H1 (cell line): Measurements from ENCODE around the gene ATP11A. TPM values are rescaled to one million over a fixed set of nuclear protein-coding genes. Genes with fewer than 3 reads are reported as not detected.

Experiments used
- CTCF ChIA-PET: fragments of 300-600 bp; sonication (Branson Sonifier 250); formaldehyde crosslinking; loops from one replicate; lab custom pipeline; 2021; ENCODE audit not compliant: partially characterized antibody; lab: Charles Lee
- POLR2A ChIA-PET: fragments of 300-600 bp; sonication (Branson Sonifier 250); formaldehyde crosslinking; loops from one replicate; lab custom pipeline; 2021; ENCODE audit warnings: inconsistent platforms; ENCODE audit not compliant: partially characterized antibody; lab: Charles Lee
- DNase-seq, 2 experiments: peaks; one replicate each; pipeline versions ENCODE4 v3.0.0 to v3.0.0-alpha.2; 2010 to 2022; ENCODE audit warnings: low spot score in 2 of 2, low read depth in 1 of 2, mixed read lengths in 1 of 2
- FAIRE-seq: peaks from 2 replicates; lab custom pipeline; 2011; peaks lifted over from hg19 to GRCh38; lab: Jason Lieb, UNC
- H2AFZ ChIP-seq: 2 replicates; pipeline ENCODE4 v1.8.1; 2012; ENCODE audit warnings: low read length, inconsistent platforms
- H2AK5ac ChIP-seq: 2 replicates; pipeline ENCODE4 v1.6.1; 2013; ENCODE audit warnings: low read depth, low read length
- H2BK120ac ChIP-seq: replicated peaks from 2 replicates; pipeline ENCODE3; 2013; ENCODE audit warnings: low read depth, low read length, inconsistent platforms
- H2BK12ac ChIP-seq: 2 replicates; pipeline ENCODE4 v1.6.1; 2013; ENCODE audit warnings: low read depth, low read length
- H2BK15ac ChIP-seq: 2 replicates; pipeline ENCODE4 v1.6.1; 2013; ENCODE audit warnings: low read length
- H2BK20ac ChIP-seq: 2 replicates; pipeline ENCODE4 v1.6.1; 2013; ENCODE audit warnings: low read length
- H2BK5ac ChIP-seq: 2 replicates; pipeline ENCODE4 v1.6.1; 2013; ENCODE audit warnings: low read depth, low read length
- H3K14ac ChIP-seq: 2 replicates; pipeline ENCODE4 v1.6.1; 2013; ENCODE audit warnings: inconsistent platforms; ENCODE audit not compliant: insufficient read length
- H3K18ac ChIP-seq: 2 replicates; pipeline ENCODE4 v1.6.1; 2013; ENCODE audit warnings: low read length; ENCODE audit errors: extremely low read depth
- H3K23ac ChIP-seq: 2 replicates; pipeline ENCODE4 v1.6.1; 2013; ENCODE audit warnings: inconsistent platforms; ENCODE audit not compliant: insufficient read length
- H3K23me2 ChIP-seq: 2 replicates; pipeline ENCODE4 v1.6.1; 2013; ENCODE audit warnings: low read depth, low read length
- H3K27ac ChIP-seq: 2 replicates; pipeline ENCODE4 v1.6.1; 2011; ENCODE audit warnings: low read depth, low read length, inconsistent platforms
- H3K27me3 ChIP-seq, 4 experiments: replicated peaks in 1 of 4; 1 replicate in 1 of 4; 2 replicates in 3 of 4; pipeline versions ENCODE4 v1.6.1 to v1.8.1; 2011 to 2013; ENCODE audit warnings: low read length in 3 of 4, mild to moderate bottlenecking in 3 of 4, inconsistent platforms in 2 of 4, mixed read lengths in 2 of 4, moderate library complexity in 1 of 4; ENCODE audit not compliant: control insufficient read depth in 3 of 4, insufficient read depth in 3 of 4; ENCODE audit errors: extremely low read depth in 1 of 4
- H3K36me3 ChIP-seq, 4 experiments: 2 replicates each; pipeline versions ENCODE4 v1.6.1 to v1.8.1; 2011 to 2013; ENCODE audit warnings: mild to moderate bottlenecking in 4 of 4, low read length in 3 of 4, moderate library complexity in 2 of 4, control low read depth in 1 of 4, inconsistent platforms in 1 of 4; ENCODE audit not compliant: insufficient read depth in 4 of 4, control insufficient read depth in 2 of 4
- H3K4ac ChIP-seq: replicated peaks from 2 replicates; pipeline ENCODE3; 2013; ENCODE audit warnings: low read length, low read depth, mixed read lengths, inconsistent platforms; ENCODE audit not compliant: insufficient read length
- H3K4me1 ChIP-seq, 4 experiments: replicated peaks in 1 of 4; 1 replicate in 1 of 4; 2 replicates in 3 of 4; pipeline versions ENCODE4 v1.6.1 to v1.8.1; 2011 to 2013; ENCODE audit warnings: low read length in 3 of 4, inconsistent platforms in 2 of 4, mixed read lengths in 1 of 4; ENCODE audit not compliant: insufficient read depth in 4 of 4, control insufficient read depth in 3 of 4
- H3K4me2 ChIP-seq, 2 experiments: 2 replicates each; pipeline versions ENCODE4 v1.6.1 to v1.8.1; 2011 to 2013; ENCODE audit warnings: low read depth in 2 of 2, low read length in 2 of 2, control low read depth in 1 of 2, inconsistent platforms in 1 of 2, mild to moderate bottlenecking in 1 of 2; ENCODE audit not compliant: insufficient read depth in 1 of 2
- H3K4me3 ChIP-seq, 4 experiments: fragments of 200-600, 300-600 bp in 1 of 4; sonication (generic), shearing (Covaris generic), sonication (Bioruptor Twin) in 1 of 4; 2 replicates each; pipeline versions ENCODE4 v1.5.1 to v1.8.1; 2011 to 2016; ENCODE audit warnings: low read length in 4 of 4, low read depth in 3 of 4, control low read depth in 2 of 4, inconsistent platforms in 2 of 4, mild to moderate bottlenecking in 2 of 4, mixed read lengths in 1 of 4, moderate library complexity in 1 of 4; ENCODE audit not compliant: insufficient read depth in 2 of 4; ENCODE audit errors: extremely low read depth in 1 of 4
- H3K56ac ChIP-seq: replicated peaks from 2 replicates; pipeline ENCODE3; 2013; ENCODE audit warnings: low read depth, mild to moderate bottlenecking, mixed read lengths, low read length, inconsistent platforms; ENCODE audit not compliant: insufficient read length
- H3K79me1 ChIP-seq: 2 replicates; pipeline ENCODE4 v1.6.1; 2013; ENCODE audit warnings: low read depth, low read length, control low read depth
- H3K79me2 ChIP-seq, 2 experiments: 2 replicates each; pipeline versions ENCODE4 v1.6.1 to v1.8.1; 2012 to 2013; ENCODE audit warnings: low read length in 2 of 2, mild to moderate bottlenecking in 2 of 2, inconsistent platforms in 1 of 2; ENCODE audit not compliant: insufficient read depth in 2 of 2, control insufficient read depth in 1 of 2
- H3K9ac ChIP-seq, 4 experiments: replicated peaks in 1 of 4; 1 replicate in 1 of 4; 2 replicates in 3 of 4; pipeline versions ENCODE4 v1.6.1 to v1.8.1; 2011 to 2013; ENCODE audit warnings: low read depth in 3 of 4, low read length in 3 of 4, control low read depth in 2 of 4, mild to moderate bottlenecking in 2 of 4, moderate library complexity in 2 of 4, inconsistent platforms in 1 of 4; ENCODE audit errors: extremely low read depth in 1 of 4
- H3K9me3 ChIP-seq, 2 experiments: 2 replicates each; pipeline versions ENCODE4 v1.6.1 to v1.8.1; 2012 to 2013; ENCODE audit warnings: mild to moderate bottlenecking in 2 of 2, moderate library complexity in 2 of 2, control low read depth in 1 of 2, inconsistent platforms in 1 of 2, low read depth in 1 of 2, low read length in 1 of 2, mixed read lengths in 1 of 2; ENCODE audit not compliant: insufficient read depth in 2 of 2
- H4K20me1 ChIP-seq, 2 experiments: replicated peaks in 1 of 2; 2 replicates each; pipeline versions ENCODE3 to v1.8.1; 2011 to 2013; ENCODE audit warnings: inconsistent platforms in 2 of 2, low read length in 2 of 2, mild to moderate bottlenecking in 1 of 2; ENCODE audit not compliant: insufficient read depth in 2 of 2, control insufficient read depth in 1 of 2
- H4K5ac ChIP-seq: 2 replicates; pipeline ENCODE4 v1.6.1; 2013; ENCODE audit warnings: low read length, low read depth, mixed read lengths, inconsistent platforms; ENCODE audit not compliant: insufficient read length
- H4K8ac ChIP-seq: 2 replicates; pipeline ENCODE4 v1.8.0; 2013; ENCODE audit warnings: mild to moderate bottlenecking, moderate library complexity, low read length, inconsistent platforms; ENCODE audit not compliant: insufficient read depth; ENCODE audit errors: extremely low read depth
- H4K91ac ChIP-seq: replicated peaks from 2 replicates; pipeline ENCODE3; 2013; ENCODE audit warnings: low read length, mixed read lengths, inconsistent platforms; ENCODE audit not compliant: insufficient read length
- GTF2F1 ChIP-seq: IDR thresholded peaks from 2 replicates; pipeline ENCODE4 v1.6.1; 2012; ENCODE audit warnings: low read depth, low read length, improper control_type of control experiment, borderline replicate concordance
- KDM4A ChIP-seq: IDR thresholded peaks from one replicate; pipeline ENCODE4 v1.7.1; 2012; ENCODE audit warnings: low read depth, mild to moderate bottlenecking, moderate library complexity, low read length, inconsistent platforms; ENCODE audit not compliant: severe bottlenecking
- KDM5A ChIP-seq: fragments of 200-600 bp; IDR thresholded peaks from 2 replicates; pipeline ENCODE4 v1.7.1; 2012; ENCODE audit warnings: mild to moderate bottlenecking, low read length, inconsistent platforms, mixed read lengths
- MAFK ChIP-seq: IDR thresholded peaks from 2 replicates; pipeline ENCODE4 v1.6.1; 2012; ENCODE audit warnings: low read depth, mild to moderate bottlenecking, improper control_type of control experiment, low read length
- RAD21 ChIP-seq, 2 experiments: IDR thresholded peaks in 1 of 2; conservative IDR thresholded peaks in 1 of 2; 2 replicates each; pipeline ENCODE4 v1.6.1; 2011; ENCODE audit warnings: low read depth in 2 of 2, low read length in 2 of 2, improper control_type of control experiment in 1 of 2, inconsistent platforms in 1 of 2, mild to moderate bottlenecking in 1 of 2, moderate library complexity in 1 of 2
- RXRA ChIP-seq: IDR thresholded peaks from 2 replicates; pipeline ENCODE4 v1.6.1; 2011; ENCODE audit warnings: low read depth, mild to moderate bottlenecking, low read length, moderate library complexity; ENCODE audit not compliant: insufficient read depth
- SP2 ChIP-seq: IDR thresholded peaks from 2 replicates; pipeline ENCODE4 v1.6.1; 2012; ENCODE audit warnings: mild to moderate bottlenecking, low read length, inconsistent platforms
- WGBS, 2 experiments: shearing (Covaris generic) in 1 of 2; methylation state at CpG; one replicate each; pipeline versions ENCODE4 v1.1.6 to v1.1.7; 2013 to 2015; ENCODE audit warnings: low lambda C conversion rate in 2 of 2, mixed read lengths in 2 of 2, inconsistent platforms in 1 of 2, low coverage in 1 of 2, missing lambda C conversion rate in 1 of 2; ENCODE audit not compliant: insufficient replicate concordance in 2 of 2, insufficient coverage in 1 of 2, insufficient read length in 1 of 2; ENCODE audit errors: extremely low coverage in 1 of 2, missing lambda C conversion rate in 1 of 2; 5-methylcytosine and 5-hydroxymethylcytosine counted together
- polyA plus RNA-seq, 7 experiments: library from polyadenylated mRNA; depleted of rRNA in 3 of 7; stranded (reverse) in 5 of 7; unstranded in 2 of 7; fragments of >200 nt in 5 of 7; fragments of 200-250 nt in 2 of 7; gene quantifications; 1 replicate in 5 of 7; 2 replicates in 1 of 7; 4 replicates in 1 of 7; pipeline versions ENCODE4 v1.2.1 to v1.2.3, GENCODE V29; 2011 to 2013; ENCODE audit warnings: missing spikeins in 2 of 7, mixed read lengths in 2 of 7
- total RNA-seq: library from RNA; stranded (reverse); fragmentation: NEBNext Ultra II Directional; extraction: Animal tissue kit (Norgen Biotek cat#: 25700); gene quantifications from 2 replicates; pipeline ENCODE4 v1.2.1, GENCODE V29; 2021

ATP11A gene
- total and polyA plus RNA-seq, 2 of the 8 experiments (the other 6 are each of a cell fraction or from before 2014, with no cell fraction given): 28.8 to 72.9 TPM

DNA sequence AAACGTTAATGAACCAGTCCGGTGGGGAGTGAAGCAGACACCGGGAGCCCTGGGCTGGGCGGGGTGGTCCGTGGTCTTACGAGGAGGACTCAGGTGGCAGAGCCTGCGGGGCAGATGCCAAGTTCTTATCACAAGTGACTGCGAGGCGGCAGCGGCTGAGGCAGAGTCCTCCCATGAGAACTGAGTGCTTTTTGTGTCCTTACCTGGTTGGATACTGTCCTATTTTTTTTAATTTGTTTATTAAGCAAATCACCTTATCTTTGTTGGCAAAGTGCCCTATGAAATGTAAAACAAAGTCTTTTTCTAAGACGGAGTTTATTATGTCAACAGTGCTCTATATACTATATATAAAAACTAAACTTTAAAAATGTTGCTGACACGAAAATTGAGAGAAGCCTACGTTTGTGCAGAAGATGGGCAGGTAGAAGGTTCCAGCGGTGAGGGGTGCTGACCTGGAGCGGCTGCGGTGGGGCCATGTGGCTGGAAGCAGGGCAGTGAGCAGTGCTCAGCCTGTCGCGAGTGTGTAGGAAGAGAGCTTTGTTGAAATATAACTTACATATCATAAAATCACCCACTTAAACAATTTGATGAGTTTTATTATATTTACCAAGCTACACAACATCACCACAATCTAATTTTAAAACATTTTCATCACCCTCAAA, 82.2 kb downstream of the ATP11A start:
- H3K79me2 ChIP-seq: peaks cover 0 to 78% of the 10 kb centered on the region in 2 experiments; a peak in 2 of 4 replicates
- no peak for FAIRE-seq
- no peaks in the 10 kb centered on the region for H3K27me3 ChIP-seq
- H3K23me2 ChIP-seq: no peaks in the 10 kb centered on the region
- H3K4me3 ChIP-seq: no peak overlapping the region
- no peak overlapping the region for H2AFZ ChIP-seq
- H4K91ac ChIP-seq: no peak overlapping the region
- H2BK12ac ChIP-seq: no peak overlapping the region
- no peak overlapping the region for H3K4ac ChIP-seq
- H3K79me1 ChIP-seq: peaks cover 11% of the 10 kb centered on the region
- CTCF ChIA-PET: interaction anchor here (0.8 kb wide), 1 partner anchor 83 kb away, joined by 6 read pairs; no protein-coding TSS in a partner anchor
- no peak overlapping the region for H2BK5ac ChIP-seq
- POLR2A ChIA-PET: interaction anchor here (0.8 kb wide), 1 partner anchor 9 kb away, joined by 3 read pairs; no protein-coding TSS in a partner anchor
- H3K27ac ChIP-seq: no peak overlapping the region
- H3K18ac ChIP-seq: no peak overlapping the region
- no peak overlapping the region for H3K56ac ChIP-seq
- H4K5ac ChIP-seq: no peak overlapping the region
- H3K9me3 ChIP-seq: no peaks in the 10 kb centered on the region
- no peak for TF ChIP-seq KDM4A
- no peak for TF ChIP-seq RXRA
- TF ChIP-seq RAD21 (IDR thresholded peaks at IDR 0.05 in 1 of 2, conservative IDR thresholded peaks at IDR 0.05 in 1 of 2; ENCODE audit: low read depth in 2 of 2, low read length in 2 of 2): no peak
- TF ChIP-seq KDM5A: no peak
- no peak for TF ChIP-seq SP2
- TF ChIP-seq MAFK: no peak
- TF ChIP-seq GTF2F1: no peak
- TF ChIP-seq, all 59 proteins: peak for 0
- Histone ChIP-seq H2BK120ac (no peak overlapping the region), H2AK5ac (no peak overlapping the region), H2BK20ac (no peak overlapping the region), H3K4me1 (peaks cover 0 to 31% (median 13%) of the 10 kb centered on the region in 4 experiments; a peak in 6 of 7 replicates), H3K4me2 (no peak overlapping the region), H3K9ac (no peak overlapping the region), H3K23ac (no peak overlapping the region), H3K36me3 (no peaks in the 10 kb centered on the region), H4K20me1 (peaks cover 5 to 8% of the 10 kb centered on the region in 2 experiments), H2BK15ac (no peak overlapping the region), H4K8ac (no peak overlapping the region), H3K14ac (no peak overlapping the region)
- DNase-seq: no peak
- 94% methylated on average over 18 of the region's 18 CpGs; no CpG with 5 or more reads in 1 of the 2 experiments for WGBS, 2 experiments
